Lung microvascular endothelial cell (primary cell): Measurements from ENCODE around the gene DOP1B. TPM values are rescaled to one million over a fixed set of nuclear protein-coding genes. Genes with fewer than 3 reads are reported as not detected.
"Not testable (repeated sequence)": the region's sequence is repeated elsewhere in the genome, so short reads cannot be mapped to it uniquely, and the experiment has no call there.

Source experiments
- DNase-seq, 2 donors: peaks; one replicate each; pipeline versions ENCODE4 v3.0.0 to v3.0.0-alpha.2; 2010; ENCODE audit warnings: low read depth in 2 of 2
- total RNA-seq: library from RNA; depleted of rRNA; stranded (reverse); fragments of >200 nt; gene quantifications from 2 replicates; pipeline ENCODE4 v1.2.1, GENCODE V29; 2014

Gene DOP1B
- total RNA-seq, 1 donor from 2014 or later: 3.2 TPM

DNA sequence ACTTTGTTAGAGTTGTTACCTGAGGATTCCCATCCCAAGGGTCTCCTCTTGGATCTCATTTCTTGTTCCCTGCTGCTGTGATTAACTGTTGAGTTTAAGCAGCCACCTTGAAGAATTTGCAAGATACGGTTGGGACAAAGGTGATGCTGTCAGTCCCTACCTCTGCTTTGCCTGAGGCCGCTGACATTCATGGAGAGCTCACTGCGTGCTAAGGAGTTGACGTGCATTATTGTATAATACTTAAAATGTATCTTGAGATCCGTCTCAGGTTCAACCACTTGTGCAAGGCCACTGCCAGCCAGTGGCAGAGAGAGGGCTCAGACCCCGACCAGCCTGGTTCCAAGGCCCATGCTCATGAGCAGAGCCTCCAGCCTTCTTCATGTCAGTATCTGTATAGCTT, 14.2 kb downstream of the DOP1B start:
- no peak for DNase-seq

DNA sequence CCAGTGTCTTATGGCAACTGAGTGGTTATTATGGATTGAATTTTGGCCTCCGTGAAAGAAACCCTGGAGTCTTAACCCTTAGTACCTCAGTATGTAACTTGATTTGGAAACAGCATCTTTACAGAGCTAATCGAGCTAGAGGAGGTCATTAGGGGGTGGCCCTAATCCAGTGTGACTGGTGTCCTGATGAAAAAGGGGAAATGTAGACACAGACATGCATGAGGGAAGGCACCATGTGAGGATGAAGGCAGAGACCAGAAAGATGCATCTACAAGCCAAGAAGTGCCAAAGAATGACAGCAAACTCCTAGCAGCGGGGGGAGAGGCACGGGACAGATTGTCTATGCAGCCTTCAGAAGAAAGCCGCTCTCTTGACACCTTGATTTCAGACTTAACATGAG, 14.7 kb downstream of the DOP1B start:
- no peak for DNase-seq

DNA sequence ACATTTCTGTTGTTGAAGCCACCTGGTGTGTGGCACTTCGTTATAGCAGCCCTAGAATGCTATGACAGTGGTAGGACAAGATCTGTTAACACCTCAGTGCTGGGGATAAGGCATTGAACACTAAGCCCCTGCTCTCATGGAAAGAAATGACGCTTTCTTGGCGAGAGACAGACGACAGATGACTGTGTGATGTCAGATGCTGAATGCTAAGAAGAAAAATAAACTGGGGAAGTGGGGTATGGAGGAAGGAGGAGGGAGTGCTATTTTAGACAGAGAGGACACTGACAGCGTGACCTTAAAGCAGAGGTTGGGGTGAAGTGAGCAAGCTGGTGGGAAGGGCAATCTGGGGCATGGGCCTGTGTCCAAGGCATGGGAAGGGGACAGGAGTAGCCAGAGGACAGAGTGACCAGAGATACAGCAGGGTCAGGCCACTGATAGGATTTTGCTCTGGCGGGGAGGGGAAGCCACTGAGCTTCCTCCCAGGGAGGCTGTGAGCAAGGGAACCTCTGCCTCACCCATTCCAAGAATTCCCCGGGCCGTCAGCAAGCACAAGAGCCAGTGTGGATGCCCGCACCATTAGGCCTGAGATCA, 15.2 kb downstream of the DOP1B start:
- DNase-seq: peak in 1 of 2 donors; percentile 26

DNA sequence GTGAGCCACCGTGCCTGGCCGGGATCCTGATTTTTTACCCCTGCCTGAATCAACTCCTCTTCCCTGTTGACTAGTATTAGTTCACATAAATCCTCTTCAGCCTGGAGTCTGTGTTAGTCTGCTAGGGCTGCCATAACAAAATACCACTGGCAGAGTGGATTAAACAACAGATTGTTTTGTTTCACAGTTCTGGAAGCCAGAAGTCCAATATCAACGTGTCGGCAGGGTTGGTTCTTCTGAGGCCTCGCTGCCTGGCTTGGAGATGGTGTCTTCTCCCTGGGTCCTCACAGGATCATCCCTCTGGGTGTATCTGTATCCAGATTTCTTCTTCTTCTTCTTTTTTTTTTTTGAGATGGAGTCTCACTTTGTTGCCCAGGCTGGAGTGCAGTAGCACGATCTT, 18.2 kb downstream of the DOP1B start:
- DNase-seq: no peak

DNA sequence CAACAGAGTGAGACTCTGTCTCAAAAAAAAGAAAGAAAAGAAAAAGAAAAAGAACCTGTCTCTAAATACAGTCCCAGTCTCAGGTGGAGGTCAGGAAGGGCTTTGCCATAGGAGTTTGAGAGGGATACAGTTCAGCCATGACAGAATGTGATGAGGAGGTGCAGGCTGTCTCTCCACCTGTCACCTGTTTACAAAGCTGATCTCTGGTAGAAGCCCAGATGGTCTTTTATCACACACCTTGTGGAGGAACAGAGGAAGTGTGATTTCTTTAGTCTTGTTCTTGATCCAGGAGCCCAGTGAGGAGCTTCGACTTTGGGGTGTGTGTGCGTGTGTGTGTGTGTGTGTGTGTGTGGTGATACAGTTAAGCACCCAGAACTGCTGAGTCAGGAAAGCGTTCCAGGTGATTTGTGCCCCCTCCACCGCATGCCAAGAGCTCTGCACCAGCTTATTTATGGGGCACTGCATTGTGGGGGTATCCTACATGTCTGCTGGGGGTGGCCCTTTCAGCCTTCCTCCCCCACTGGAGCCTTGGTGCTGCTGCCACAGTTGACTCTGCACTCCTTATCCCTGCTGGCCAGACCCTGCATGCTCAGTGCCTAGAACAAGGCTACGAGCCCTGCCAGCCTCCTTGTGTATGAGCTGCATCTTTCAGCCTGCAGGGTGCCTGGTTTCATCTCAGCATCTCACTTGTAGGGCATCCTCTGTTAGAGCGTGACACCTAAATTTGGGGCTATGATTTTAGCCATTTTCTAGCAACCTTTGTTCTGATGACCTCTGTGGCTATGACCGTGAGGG, 19.3 kb downstream of the DOP1B start:
- DNase-seq: no peak

DNA sequence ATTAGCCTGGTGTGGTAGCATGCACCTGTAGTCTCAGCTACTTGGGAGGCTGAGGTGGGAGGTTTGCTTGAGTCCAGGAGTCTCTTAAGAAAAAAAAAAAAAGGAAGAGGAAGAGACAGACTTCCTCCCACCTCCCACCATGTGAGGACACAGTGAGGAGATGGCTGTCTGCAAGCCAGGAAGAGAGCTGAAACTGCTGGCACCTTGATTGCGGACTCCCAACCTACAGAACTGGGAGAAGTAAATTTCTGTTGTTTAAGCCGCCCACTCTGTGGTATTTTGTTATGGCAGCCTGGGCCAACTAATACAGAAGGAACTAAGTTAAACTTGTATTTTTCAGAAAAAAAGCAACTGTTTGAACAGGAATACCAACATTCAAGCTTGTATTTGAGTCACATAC, 21.7 kb downstream of the DOP1B start:
- no peak for DNase-seq

DNA sequence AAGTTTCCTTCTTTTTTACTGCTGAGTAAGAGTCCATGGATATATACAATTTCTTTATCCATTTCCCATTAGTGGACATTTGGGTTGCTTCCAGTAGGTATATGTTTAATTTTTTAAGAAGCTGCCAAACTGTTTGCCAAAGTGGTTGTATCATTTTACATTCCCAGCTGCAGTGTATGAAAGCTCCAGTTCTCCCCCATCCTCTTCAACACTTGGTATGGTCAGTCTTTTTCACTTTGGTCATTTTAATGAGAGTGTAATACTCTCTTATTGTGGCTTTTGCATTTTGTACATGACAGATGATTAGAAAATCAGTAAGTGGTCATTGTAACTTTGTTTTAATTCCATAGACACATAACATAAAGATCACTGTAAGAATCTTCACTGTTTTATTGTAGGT, 22.5 kb downstream of the DOP1B start:
- DNase-seq: no peak

DNA sequence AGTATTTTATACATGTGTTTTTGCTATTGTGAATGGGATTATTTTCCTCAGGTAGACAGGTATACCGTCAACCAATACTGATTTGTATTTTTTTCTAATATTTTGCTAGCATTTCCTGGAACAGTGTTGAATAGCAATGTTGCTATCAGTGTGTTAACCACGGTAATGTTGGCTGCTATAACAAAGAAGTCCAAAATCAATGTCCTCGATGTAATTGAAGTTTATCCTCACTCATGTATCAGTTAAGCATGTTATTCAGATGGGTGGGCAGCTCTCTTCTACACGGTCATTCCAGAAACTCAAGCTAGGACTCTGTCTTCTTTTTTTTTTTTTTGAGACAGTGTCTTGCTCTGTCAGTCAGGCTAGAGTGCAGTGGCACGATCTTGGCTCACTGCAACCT, 24.3 kb downstream of the DOP1B start:
- DNase-seq: no peak

DNA sequence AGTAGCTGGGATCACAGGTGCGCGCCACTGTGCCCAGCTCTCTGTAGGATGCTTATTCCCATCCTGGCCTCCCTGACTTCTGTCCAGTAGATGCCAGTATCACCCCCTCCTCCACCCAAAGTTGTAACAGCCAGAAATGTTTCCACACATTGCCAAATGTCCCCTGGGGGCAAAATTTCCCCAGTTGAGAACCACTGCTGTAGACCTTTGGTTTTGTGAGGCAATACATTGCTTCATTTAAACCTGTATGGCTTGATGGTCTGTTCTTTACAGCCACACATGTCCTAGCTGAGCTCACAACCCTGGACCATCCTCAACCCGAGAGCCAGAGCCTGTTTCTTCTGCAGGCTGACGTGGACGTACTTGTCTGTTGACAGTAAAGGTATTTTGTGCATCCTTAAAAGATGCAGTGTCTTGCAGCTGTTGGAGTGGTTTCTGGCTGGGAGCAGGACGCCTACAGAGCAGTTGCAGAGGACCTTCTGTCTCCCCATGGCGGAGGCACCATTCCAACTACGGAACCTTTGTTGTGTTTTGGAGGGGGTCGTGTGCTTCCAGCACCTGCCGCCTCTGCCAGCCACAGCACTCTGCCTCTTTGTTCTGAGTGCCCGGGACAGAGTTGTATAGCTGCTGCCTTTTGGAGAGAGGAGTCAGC, 26.6 kb downstream of the DOP1B start:
- no peak for DNase-seq

DNA sequence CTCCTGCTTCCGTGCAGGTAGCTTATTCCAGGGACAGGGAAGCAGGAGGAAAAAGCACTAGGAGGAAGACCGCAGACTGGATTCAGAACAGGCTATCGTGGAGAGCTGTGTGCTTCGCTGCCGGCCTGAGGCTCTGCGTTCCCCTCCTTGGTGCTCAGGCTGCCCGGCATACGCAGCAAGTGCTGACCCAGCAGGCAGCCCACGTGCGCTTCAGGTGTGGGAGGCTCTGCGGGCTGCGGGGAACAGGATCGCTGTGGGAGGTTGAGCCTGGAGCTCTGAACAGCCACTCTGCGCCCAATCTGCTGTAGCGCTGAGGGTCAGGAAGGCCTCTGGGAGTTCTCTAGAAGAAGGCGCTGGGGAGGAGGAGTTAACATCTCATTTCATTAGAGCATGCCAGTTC, 27.9 kb downstream of the DOP1B start:
- DNase-seq: no peak

DNA sequence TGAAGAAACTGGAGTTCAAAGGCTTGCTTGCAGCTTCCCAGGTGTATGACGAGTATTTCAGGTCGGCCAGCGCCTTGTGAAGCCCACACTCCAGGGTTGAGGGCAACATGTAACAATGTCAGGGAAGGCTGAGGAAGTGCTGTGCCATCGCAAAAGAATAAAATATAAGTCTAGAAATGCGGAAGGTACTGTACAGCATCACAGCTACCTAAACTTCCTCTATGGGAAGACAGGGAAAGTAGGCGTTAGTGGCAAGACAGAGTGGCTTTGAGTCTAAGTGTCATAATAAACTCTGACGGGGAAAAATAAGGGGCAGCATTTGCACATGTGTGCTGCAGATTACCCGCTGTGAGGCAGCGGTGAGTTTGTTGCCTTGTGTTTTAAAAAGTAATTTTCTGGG, 28.9 kb downstream of the DOP1B start:
- no peak for DNase-seq

DNA sequence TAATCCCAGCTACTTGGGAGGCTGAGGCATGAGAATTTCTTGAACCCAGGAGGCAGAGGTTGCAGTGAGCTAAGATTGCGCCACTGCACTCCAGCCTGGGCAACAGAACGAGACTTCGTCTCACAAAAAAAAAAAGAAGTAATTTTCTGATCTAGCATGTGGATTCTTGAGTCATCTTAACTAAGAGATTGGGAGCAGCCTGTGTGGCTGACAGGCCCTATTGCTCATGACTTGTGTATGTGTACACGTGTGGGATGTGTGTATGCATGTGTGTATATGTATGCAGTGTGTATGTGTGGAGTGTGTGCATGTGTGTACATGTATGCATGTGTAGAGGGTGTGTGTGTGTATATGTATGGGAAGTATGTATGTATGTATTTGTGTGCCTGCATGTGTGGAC, 29.5 kb downstream of the DOP1B start:
- no peak for DNase-seq

DNA sequence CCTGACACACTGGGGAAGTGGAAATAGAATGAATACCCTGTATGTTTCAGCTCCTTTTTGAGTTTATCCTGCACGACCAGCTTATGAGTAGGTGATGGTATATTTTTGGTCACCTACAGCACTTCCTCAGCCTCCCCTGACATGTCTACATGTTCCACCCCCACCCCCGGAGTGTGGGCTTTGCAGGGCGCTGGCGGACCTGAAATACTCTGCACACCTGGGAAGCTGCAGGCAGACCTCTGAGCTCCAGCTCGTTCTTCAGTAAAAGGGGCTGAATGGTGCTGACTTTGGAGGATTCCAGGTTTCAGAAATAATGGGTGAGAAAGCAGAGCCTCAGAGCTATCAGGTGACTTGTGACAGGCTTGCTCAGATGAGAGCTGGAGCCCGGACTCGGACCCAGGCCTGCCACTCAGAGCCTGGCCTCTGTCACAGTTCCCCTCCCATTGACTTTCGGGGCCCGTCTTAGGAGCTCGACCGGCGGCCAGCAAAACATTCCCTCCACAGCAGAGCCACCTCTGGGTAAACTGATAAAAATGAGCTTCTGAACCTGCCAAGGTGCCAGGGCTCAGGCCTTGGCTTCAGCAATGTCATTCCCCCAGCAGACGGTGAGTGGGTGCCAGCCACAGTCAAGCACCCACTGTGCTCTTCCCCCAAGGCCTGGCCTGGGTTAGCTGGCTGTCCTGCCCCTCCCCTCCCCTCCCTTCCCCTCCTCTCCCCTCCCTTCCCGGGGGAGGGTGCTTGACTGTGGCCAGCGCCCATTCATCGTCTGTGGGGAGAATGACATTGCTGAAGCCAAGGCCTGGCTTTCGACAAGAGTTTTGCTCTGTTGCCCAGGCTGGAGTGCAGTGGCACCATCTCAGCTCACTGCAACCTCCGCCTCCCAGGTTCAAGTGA, 30.1 kb downstream of the DOP1B start:
- DNase-seq: no peak

DNA sequence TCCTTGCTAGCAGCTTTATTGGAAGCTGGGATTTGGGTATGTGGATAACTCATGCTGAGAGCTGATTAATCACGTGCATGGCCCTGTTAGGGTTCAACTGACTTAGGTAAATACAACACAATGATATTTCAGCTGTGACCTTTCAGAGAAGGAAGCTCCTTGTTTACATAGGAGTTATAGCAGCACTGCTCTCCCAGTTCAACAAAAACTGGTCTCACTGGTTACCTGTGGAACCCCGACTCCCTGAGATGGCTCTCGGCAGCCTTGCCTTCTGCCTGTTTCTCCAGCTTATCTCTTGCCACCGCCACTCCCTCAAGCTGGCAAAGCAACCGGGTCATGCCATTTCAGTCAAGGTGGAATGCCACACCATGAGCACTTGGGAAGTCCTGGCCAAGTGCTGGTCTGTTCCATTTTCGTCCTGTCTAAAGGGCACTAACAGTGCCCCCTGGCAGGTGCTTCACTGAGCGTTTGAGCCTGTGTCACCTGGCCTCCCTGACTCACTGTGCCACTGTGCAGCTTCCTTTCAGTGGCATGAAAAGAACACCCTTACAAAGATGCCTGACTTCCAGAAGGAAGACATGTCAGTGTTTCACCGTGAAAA, 31.6 kb downstream of the DOP1B start:
- peak in 1 of 2 donors; percentile 37 for DNase-seq

DNA sequence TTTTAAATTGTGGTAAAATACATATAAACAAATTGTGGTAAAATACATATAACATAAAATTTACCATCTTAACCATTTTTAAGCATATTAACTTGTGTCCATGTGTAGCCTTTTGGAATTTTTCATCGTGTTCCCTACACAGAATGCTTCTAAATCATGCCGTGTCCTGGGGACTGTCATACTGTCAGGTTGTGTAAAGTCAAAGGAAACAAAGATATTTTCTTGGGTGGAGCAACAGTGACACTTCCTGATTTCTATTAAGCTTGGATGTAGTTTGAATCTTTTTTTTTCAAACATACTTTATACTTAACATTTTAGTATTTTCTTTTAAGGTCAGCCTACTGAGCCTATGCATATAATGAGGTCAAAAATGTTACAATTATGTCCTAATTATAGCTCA, 32.3 kb downstream of the DOP1B start:
- DNase-seq: no peak

DNA sequence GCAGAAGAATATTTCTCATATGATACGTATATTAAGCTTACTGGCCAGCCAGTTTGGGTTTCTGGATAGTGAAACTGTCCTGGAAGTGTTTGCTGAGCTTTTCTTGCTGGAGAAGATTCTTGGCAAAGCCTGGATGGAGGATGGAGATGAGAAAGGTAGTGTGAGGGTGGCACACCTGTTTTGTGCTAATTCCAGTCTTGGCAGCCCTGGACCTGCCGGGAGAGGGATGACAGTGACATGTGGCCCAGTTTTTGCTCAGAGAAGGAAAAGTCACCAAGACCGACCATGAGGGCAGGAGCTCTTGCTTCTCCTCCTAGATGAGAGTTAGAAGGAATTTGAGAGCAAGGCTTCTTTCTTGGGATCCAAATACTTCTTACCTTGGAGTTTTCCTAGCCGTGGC, 34.1 kb downstream of the DOP1B start:
- DNase-seq: no peak

DNA sequence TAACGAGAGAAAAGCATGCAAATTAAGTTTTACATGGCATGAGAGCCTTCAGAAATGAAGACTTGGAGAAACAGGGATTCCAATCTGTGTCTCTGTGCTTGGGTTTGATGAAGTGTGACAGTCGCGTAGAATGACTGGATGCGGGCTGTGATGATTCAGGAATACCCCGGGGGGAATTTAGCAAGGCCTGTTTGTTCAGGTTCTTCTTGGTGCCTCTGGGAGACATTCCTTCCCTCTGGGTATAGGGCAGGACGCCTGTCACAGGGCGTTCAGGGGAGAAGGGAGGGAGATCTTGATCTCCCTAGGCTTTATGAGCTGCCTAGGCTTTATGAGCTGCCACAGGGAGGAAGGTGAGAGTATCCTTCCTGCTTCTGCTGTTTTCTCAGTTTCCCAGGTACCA, 36.6 kb downstream of the DOP1B start:
- DNase-seq: no peak

DNA sequence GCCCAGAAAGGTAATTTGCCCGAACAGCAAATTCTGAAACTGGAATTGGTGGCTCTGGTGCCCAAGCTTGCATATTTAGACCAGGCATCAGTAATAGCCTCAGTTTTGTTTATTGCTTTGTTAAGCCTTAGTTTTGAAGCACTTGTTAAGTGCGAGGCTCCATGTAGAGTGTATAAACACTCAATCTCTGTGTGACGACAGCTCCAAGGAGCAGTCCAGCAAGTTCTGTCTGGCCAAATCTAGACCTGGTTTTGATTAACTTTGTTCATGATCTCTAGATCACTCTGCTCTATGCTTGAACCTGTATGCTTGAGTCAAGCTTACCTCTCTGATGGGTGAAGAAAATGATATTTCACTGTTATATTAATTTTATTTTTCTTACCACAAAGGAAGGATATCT, 37.4 kb downstream of the DOP1B start:
- DNase-seq: no peak

DNA sequence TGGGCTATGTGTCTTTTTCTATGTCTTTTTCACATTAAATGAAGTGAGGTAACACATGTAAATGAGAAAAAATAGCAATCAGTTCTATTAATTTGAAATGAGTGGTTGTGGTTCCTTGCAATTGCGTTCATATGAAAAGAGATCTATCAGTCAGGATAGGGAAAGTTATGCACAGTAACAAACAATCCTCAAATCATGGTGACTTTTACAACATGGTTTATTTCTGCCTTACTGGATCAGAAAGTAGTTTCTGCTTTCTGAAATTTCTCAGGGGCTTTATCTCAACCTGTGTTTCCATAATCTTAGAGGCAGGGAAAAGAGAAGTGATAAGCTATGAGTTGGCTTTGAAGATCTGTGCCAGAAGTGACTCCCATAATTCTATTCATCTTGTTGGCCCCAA, 39.0 kb downstream of the DOP1B start:
- DNase-seq: no peak

DNA sequence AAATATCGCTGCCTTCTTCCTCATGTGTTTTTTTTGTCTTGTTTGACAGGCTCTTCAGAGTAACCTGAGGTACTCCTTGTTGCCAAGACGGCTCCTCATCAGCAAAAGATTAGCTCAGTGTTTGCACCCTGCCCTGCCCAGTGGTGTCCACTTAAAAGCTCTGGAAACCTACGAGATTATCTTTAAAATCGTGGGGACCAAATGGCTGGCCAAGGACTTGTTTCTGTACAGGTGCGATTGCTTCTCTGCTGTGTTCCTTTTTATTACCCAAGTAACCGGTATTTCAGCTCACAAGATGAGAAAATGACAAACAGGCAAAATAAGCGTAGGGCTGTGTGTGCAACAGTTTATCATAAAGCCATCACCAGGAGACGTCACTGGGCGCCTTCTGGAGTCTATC, 42.4 kb downstream of the DOP1B start:
- DNase-seq: no peak

DNA sequence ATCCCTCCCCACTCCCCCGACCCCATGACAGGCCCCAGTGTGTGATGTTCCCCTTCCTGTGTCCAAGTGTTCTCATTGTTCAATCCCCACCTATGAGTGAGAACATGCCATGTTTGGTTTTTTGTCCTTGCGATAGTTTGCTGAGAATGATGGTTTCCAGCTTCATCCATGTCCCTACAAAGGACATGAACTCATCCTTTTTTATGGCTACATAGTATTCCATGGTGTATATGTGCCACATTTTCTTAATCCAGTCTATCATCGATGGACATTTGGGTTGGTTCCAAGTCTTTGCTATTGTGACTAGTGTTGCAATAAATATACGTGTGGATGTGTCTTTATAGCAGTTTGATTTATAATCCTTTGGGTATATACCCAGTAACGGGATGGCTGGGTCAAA, 43.0 kb downstream of the DOP1B start:
- DNase-seq: not testable (repeated sequence)
